ENCODE measurements around the gene ITFG1.

DNA sequence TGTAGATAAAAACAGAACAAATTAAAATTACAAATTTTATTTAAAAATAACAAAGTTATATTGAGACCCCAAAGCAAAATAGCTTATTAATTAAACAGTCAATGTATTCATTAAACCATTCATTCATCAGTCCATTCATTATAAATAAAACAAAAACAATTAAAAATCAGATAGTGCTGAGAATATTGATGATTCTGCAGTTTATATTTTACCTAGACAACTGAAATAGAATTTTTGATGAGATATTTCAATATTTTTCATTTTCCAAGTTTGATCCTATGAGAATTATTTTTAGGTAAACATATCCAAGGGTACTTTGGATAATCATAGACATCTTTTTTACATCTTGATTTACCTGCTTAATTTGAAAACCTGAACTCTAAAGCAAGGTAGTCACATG is 301.9 kb downstream of the ITFG1 start:
- TF ChIP-seq CTCF (IDR thresholded peaks at IDR 0.05): no peak
- TF ChIP-seq POLR2A (IDR thresholded peaks at IDR 0.05): no peak

Measured in stomach (tissue), 4 donors.